Measurements from ENCODE around the gene HOXA9.

HOXA9 gene

DNA sequence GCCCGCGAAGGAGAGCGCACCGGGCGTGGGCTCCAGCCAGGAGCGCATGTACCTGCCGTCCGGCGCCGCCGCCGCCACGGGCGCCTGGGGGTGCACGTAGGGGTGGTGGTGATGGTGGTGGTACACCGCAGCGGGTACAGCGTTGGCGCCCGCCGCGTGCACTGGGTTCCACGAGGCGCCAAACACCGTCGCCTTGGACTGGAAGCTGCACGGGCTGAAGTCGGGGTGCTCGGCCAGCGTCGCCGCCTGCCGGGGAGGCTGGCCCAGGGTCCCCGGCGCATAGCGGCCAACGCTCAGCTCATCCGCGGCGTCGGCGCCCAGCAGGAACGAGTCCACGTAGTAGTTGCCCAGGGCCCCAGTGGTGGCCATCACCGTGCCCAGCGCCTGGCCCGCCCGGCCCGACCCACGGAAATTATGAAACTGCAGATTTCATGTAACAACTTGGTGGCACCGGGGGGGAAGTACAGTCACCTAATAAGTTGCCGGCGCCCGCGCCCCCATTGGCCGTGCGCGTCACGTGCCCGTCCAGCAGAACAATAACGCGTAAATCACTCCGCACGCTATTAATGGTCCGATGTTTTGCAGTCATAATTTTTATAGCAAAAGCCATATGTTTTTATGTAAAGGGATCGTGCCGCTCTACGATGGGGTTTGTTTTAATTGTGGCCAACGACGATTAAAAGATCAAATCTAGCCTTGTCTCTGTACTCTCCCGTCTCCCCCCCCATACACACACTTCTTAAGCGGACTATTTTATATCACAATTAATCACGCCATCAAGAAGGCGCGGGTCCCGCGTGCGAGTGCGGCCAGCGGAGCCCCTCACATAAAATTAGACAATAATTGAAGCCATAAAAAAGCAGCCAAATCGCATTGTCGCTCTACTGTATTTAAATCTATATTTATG is at the start of gene HOXA9:
Gene HOXA9 (minus strand): TSS at position 449 of the 907 bp plus-strand sequence. CDS start 80 bp downstream, at position 369.
- DNase-seq = no peak

GRCh38 chr7:27214239-27214950 is 49.1 kb upstream of the HOXA9 start:
- no peak for DNase-seq

DNA sequence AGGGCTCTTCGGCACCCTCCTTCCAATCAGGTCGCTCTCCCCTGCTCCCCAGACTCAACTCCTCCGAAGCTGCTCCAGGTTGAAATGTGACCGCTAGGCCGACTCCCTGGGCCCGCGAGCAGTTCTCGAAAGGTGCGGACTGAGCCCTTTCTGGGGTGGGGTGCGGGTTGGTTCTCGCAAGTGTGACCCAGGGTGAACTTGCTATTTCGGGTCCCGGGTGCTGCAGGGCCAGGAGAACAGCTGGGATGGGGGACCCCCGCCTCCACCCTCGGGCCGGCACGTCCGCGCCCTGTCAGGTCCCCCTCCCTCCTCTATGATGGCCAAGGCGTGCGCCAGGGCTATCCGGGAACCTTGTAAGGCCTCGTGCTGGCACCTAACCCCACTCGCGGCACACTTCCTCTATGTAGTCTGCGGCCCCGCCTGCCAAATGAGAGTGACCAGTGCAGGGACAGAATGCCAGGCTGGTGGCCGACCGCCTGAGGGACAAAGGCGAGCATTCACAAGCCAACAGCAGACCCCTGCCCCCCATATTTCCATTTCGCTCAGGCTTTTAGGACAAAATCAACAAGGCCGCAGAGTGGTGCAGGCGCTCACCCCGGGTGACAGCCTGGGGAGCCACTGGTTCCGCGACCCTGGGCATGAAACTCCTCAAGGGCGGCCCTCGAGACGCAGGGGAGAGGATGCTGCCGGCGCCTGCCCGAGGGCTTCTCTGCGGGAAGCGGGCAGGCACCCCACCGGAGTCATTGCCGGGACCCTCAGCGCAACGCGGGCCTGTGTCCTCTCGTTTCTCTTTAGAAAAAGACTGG is 48.3 kb upstream of the HOXA9 start:
- DNase-seq = no peak

DNA sequence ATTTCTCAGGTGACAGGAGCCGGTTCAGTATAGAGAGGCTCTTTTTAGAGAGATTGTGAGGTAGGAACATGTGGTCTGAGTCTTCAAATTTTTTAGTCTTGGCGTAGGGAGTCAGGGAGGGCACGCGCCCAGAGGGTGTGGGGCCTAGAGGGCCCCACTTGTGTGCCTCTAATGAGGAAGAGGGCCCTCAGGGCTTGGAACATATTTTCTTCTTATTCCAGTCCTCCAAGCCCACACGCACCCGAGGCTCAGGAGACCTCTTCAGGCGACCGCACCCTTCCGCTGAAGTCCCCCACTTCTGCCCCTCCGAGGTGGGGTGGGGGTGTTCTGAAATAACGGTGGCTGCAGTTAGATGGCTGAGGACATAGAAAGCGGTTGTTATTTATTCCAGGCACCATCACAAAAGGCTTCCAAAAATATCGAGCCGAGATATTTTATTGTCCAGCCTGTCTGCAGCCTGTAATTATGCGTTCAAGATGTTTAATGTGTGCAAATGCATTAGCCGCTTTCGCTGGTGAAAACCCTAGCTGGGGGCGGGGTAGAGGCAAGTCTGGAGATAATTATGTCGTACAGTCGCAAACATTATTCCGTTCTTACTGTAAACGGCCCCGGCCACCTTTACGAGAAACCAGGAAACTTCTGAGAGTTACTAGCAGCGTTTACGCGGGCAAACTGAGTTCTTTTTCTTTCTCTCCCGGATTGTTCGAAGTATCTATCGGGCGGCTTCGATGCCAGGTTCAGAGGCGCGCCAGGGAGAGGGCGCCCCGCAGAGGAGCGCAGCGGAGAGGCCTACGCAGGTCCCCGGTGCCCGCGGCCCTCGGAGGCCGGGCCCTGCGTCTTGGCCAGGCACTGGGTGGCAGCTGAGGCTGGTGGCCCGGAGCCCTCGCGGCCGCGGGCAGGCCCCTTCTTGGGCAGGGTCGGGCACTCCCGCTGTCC is 47.4 kb upstream of the HOXA9 start:
- peak; percentile 19 for DNase-seq

DNA sequence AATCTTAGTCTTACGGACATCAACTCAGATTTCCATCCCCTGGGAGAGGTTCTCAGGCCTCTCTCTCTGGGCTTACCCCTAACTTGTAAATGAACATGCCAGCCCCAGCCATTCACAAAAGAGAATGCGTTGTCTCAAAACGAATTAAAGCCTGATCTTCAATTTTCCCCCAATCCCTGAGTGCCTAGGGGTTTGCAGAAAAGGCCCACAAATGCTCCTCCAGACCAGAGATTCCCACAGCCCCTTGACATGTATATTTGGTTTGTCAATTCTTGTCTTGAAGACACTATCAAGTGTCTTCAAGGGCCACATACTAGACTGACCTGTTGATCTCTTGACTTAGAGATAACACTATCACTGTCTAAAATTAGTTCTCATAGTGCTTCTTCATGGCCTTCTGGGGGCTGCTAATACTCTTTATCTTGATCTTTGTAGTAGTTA is 46.4 kb upstream of the HOXA9 start:
- no peak for DNase-seq

- no peak for DNase-seq
Observed at GRCh38 chr7:27211084-27211446, 45.7 kb upstream of the HOXA9 start.

DNA sequence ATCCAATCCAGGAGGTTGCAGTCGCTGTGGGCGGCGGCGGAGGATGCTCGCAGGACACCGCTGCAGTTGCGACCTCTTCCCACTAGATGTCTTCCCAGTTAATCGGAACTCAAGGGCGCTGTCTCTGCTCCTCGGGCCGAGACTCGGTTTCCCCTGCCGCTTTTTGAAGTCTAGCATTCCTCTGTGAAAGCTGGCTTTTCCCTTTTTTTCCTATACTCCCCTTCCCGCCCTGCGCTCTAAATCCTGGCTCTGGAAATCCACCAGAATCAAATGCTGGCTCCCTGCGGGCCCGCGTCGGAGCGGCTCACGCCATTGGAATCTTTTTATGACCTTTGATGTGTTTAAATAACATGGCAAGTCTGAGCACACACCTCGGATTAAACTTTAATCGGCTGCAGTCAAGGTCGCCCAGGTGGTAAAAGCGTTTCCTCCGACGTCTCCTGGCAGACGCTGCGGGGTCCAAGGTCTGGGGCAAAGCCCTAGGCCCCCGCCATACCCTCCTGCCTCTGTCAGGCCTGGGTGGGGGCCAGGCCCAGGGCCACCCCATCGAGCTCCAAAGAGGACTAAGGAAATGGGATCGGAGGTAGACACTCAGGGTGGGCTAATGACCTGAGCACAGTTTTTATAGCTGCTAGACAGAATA is 45.2 kb upstream of the HOXA9 start:
- DNase-seq = no peak

DNA sequence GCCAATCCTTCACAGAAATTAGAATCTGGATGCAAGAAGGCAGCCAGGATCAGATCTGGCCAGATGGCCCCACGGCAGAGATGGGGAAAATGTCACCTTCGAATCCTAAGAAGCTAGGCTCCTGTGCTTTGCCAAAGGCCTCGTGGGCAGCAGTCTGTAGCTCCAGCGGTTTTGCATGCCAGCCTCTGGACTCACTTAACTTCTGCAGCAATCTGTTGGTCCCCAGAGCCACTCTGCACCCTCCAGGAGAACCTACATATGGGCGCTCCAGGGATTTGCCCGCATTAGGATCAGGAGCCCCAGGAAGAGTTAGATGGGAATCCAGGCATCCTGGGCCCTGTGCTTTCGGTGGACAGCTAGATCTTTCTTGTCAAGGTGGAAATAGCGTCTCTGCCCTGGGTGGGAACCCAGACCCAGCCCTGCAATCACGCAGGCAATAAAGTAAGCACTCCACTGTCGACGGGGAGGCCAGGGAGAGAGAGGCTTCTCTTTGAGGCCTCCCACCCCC is 44.6 kb upstream of the HOXA9 start:
- no peak for DNase-seq

DNA sequence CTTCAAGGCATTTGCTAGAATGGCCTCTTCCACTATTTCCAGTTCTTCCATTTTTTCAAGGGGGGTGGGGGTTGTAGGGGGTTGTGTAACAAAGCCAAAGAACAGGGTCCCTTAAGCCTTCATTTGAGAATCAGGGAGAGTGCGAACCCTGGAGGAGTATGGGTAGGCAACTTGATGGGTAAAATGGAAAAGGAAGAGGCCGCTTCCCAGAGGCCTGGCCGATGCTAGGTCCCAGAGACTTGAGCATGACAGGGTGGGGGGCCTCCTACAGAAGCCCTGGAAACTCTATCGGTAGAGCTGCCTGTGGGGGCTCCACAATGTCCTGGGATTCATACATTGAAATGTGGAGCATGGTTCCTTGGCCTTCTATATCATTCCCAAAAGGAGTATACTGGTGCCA is 43.7 kb upstream of the HOXA9 start:
- no peak for DNase-seq

DNA sequence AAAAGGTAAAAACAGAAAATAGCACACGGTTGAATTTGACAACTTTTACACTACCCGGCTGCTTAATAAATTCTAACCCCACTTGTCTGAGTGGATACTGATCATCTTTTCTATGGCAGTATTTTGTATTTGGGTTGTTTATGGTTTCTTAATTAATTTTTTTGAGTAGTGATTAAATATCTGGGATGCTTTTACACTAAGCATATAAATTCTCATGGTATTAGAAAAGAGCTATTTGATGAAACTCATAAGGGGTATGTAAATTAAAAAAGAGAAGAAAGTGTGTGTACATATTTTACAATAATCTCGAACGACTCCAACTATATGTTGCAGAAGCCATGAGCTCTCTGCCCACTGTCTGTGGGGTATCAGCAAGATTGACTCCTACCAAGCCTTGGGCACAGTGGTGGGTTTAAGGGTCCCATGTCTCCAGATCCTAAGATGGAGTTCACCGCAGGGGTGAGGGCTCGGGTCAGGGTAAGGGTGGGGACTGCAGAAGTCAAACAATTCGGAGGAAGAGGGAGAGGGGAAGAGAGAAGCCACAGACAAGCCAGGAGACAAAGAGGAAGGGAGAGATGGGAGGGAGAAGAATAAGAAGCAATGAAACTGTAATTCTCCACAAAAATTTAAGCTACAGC is 42.1 kb upstream of the HOXA9 start:
- DNase-seq = no peak

- no peak for DNase-seq
Observed at GRCh38 chr7:27205325-27206280, 40.3 kb upstream of the HOXA9 start.

- DNase-seq = no peak
Observed at GRCh38 chr7:27204851-27205322, 39.5 kb upstream of the HOXA9 start.

DNA sequence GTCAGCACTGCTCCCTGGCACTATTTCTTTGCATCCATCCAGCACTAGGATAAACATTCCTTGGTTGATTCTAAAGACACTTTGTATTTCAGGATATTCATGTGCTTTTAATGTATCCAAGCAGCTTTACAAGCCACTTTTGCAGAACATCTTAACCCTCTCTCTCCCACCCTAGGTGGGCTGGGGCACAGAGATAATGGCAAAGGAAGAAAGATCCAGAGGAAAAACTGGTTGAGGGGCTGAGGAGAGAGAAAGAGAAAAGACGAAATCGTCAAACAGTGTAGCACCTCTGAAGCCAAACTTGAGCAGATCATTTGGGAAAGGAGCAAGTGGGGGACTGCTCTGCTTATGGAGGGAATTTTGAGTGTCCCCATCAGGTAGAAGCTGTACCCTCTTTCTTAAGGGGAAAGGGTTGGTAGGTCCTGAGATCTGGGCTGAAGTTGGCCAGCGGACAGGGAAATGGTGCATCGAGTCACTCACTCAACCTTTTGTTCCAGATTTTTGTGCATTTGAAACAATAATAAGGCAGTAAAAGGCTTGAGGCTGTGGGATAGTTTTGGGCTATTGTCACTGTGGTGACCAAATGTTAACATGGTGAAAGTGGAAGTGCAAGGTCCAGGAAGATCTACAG is 38.7 kb upstream of the HOXA9 start:
- no peak for DNase-seq

- no peak for DNase-seq
Observed at GRCh38 chr7:27203365-27203953, 38.1 kb upstream of the HOXA9 start.

DNA sequence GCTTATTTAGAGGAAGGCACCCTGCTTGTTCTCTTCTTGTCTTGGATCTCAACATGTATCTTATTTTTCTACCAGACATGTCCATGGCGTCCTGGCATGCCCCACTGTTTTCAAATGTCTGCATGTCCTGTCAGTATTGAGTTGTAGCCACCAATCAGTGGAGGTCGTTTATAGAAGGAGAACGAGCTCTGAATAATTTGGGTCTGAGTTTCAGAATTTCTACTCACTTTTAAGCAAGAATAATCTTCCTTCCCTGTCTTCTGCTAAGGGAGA is 37.5 kb upstream of the HOXA9 start:
- no peak for DNase-seq

GRCh38 chr7:27202018-27202861 is 36.9 kb upstream of the HOXA9 start:
- no peak for DNase-seq

DNA sequence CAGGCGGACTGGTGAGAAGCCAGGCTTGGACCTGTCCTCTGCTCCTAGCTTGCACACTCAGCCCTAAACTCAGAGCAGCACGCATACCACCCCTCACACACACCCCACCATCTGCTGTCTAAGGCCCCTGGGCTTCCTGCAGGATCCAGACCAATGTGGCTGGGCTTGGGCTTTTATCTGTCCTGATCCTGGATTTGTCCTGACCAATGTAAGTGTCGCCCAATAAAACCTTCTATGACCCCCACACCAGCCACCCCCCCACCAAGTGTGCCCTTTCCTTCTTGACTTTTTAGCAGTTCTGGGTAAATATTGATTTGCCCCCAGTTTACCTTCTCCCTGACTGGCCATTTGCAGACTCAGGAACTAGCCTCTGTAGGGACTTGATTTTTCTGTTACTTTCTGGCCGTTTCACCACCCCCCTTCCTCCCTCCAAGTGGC is 36.3 kb upstream of the HOXA9 start:
- DNase-seq = no peak

Data from NCI-H1092 treated with DMSO at 0.1 percent for 48 hours (cell line).